ENCODE results near the gene ITGAE. TPM values are rescaled to one million over a fixed set of nuclear protein-coding genes. Genes with fewer than 3 reads are reported as not detected.

The ITGAE gene
- total RNA-seq, 1 experiment from 2014 or later, result 47.0 TPM

- peak; percentile 72 for DNase-seq (ENCODE audit: low read depth)
Measured at GRCh38 chr17:3762922-3763776, 37.8 kb downstream of the ITGAE start.

- no peak for DNase-seq (ENCODE audit: low read depth)
Measured at GRCh38 chr17:3761918-3762380, 39.0 kb downstream of the ITGAE start.

- DNase-seq (ENCODE audit: low read depth), result no peak
Measured at GRCh38 chr17:3761036-3761917, 39.7 kb downstream of the ITGAE start.

GRCh38 chr17:3759597-3760216, 41.3 kb downstream of the ITGAE start:
- no peak for DNase-seq (ENCODE audit: low read depth)

- no peak for DNase-seq (ENCODE audit: low read depth)
Measured at GRCh38 chr17:3755335-3756030, 45.5 kb downstream of the ITGAE start.

- no peak for DNase-seq (ENCODE audit: low read depth)
Measured at GRCh38 chr17:3754458-3755334, 46.3 kb downstream of the ITGAE start.

GRCh38 chr17:3754066-3754457, 46.9 kb downstream of the ITGAE start:
- DNase-seq (ENCODE audit: low read depth), result no peak

- no peak for DNase-seq (ENCODE audit: low read depth)
Measured at GRCh38 chr17:3753624-3754023, 47.4 kb downstream of the ITGAE start.

- no peak for DNase-seq (ENCODE audit: low read depth)
Measured at GRCh38 chr17:3751836-3752235, 49.2 kb downstream of the ITGAE start.

- DNase-seq (ENCODE audit: low read depth), result no peak
Measured at GRCh38 chr17:3750926-3751325, 50.1 kb downstream of the ITGAE start.

- no peak for DNase-seq (ENCODE audit: low read depth)
Measured at GRCh38 chr17:3750296-3750695, 50.7 kb downstream of the ITGAE start.

GRCh38 chr17:3748576-3748975, 52.4 kb downstream of the ITGAE start:
- DNase-seq (ENCODE audit: low read depth), result no peak

- no peak for DNase-seq (ENCODE audit: low read depth)
Measured at GRCh38 chr17:3747805-3748204, 53.2 kb downstream of the ITGAE start.

GRCh38 chr17:3745071-3745470, 55.9 kb downstream of the ITGAE start:
- no peak for DNase-seq (ENCODE audit: low read depth)

- DNase-seq (ENCODE audit: low read depth), result no peak
Measured at GRCh38 chr17:3744014-3744413, 57.0 kb downstream of the ITGAE start.

GRCh38 chr17:3740611-3741073, 60.3 kb downstream of the ITGAE start:
- DNase-seq (ENCODE audit: low read depth), result no peak

- DNase-seq (ENCODE audit: low read depth), result no peak
Measured at GRCh38 chr17:3739422-3740124, 61.4 kb downstream of the ITGAE start.

- no peak for DNase-seq (ENCODE audit: low read depth)
Measured at GRCh38 chr17:3738562-3739295, 62.3 kb downstream of the ITGAE start.

- DNase-seq (ENCODE audit: low read depth), result no peak
Measured at GRCh38 chr17:3735515-3735914, 65.5 kb downstream of the ITGAE start.

Data from Daoy (cell line).